GM21390 (cell line): Measurements from ENCODE around the gene TMEM255B.
"Not testable (repeated sequence)": the region's sequence is repeated elsewhere in the genome, so short reads cannot be mapped to it uniquely, and the experiment has no call there.

Experiments
- ATAC-seq: cut with Tn5 transposase; IDR thresholded peaks from one replicate; pipeline ENCODE4 v1.9.1; 2021; ENCODE audit not compliant: unreplicated experiment

Gene TMEM255B

DNA sequence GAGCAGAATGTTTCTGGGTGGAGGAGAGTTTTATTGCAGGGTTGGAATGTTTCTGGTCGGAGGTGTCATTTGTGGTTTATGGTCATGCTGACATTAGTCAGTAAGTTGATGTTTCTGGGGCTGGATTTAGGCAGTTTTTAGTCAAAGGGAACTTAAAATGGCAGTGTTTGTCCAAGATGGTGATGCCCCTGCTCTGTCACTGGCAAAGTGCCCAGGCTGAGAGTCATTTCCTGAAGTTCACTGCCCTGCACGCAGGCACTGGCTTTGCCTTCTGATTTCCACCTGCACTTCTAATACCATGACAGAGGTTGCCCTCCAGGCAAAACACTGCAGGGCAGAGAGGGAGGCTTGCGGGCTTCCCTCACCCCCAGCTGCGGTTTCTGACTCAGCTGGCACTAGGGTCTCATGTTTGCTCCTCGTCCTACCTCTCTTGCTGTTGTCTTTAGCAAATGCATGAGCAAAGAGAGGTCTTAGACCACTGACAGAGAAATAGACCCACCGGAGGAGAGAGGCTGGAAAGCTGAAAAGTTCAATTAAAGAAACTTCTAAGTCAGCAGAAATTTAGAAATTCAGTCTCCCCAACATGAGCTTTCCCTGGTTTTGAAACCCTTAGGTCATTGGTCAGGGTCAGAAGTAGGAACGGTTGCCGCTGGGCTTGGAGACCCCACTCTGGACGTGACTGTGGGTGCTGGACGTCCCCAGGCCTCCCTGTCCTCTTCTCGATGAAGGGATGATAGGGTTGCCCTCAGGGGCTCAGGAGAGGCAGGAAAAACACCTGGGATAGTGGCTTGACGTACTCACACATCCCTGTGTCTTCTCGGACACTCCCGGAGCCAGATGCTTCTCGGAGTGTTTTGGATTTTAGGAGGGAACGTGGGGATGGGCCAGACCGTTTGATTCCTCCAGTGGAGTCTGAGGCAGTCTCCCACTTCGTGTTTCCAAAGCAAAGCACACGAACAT is 26.3 kb downstream of the TMEM255B start:
- ATAC-seq: no peak

DNA sequence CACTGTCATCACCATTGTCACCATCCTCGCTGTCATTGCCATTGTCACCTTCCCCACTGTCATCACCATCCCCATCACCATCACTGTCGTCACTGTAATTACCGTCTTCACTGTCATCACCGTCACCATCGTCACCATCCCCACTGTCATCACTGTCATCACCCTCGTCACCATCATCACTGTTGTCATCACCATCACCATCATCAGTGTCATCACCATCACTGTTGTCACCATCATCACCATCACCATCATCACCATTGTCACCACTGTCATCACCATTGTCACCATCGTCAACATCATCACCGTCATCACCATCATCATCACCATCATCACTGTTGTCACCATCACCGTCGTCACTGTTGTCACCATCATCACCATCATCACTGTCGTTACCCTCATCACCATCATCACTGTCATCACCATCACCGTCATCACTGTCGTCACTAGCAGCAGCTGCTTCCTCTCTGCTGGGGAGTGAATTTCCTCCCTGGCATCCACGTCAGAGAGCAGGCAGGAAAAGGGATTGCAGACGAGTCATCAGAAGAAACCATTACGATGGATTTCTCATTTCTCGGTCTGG is 27.3 kb downstream of the TMEM255B start:
- no peak for ATAC-seq

DNA sequence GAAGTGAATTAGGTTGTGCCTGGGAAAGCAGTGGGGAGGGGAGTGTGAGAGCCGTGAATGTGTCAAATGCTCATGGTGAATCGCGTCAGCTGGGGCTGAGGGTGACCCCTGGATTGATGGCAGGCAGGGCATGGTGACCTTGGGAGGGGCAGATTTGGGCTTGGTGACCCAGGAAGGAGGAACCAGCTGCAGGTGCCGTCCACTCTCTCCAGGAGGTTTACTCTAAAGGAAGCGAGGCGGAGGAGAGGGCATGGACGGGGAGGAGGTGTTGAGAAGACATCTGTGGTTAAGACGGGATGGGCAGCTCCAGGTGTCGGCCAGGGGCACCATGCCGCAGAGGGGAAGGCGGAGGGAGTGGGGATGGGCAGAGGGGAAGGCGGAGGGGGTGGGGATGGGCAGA is 28.7 kb downstream of the TMEM255B start:
- ATAC-seq: no peak

DNA sequence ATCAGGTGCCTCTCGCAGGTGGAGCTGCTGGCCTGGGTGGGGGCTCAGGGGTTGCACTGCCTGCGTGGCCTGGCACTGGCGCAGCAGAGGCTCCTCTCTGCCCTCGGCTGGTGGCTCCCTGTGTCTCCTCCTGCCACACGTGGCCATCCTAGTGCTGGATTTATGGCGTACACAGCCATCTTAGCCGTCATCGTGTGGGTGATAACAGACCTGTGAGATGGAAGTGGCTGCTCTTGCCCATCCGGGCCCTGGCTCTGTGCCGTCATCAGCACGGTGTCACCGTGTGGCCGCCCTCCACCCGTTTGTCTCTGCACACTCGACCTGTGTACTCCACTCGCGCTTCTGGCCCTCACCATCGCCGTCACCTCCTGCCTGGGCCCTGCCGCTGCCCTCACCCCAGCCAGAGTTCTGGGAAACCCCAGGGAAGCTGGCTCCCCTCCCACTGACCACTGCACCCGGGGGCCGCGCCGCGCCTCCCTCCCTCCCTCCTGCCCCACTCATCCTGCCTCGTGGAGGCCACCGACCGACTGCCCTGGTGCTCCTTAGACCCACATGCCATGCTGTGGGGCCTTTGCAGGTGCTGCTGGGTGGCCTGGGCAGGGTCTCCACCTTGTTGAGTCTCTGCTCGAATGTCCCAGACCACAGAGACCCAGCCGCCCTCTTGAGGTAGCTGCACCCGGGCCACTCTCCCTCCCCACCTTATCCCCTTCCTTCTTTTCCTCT is 29.5 kb downstream of the TMEM255B start:
- no peak for ATAC-seq

DNA sequence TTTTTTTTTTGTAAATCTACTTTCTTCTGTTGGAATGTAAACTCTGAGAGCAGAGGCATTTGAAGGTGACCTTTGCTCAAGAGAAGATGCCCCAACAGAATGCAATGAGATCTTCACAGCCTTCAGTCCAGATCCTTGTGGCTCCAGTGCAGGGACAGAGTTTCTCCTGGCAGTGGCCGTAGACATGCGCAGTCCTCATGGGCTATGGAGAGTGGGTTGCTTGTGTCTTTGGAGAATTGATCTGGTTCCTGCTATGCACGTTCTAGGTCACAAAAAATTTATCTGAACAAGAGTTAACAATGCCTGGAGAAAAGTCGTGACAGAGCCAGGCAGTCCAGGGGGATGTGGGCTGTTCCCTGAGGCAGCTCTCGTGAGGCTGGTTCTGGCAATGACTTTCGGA is 30.1 kb downstream of the TMEM255B start:
- no peak for ATAC-seq

DNA sequence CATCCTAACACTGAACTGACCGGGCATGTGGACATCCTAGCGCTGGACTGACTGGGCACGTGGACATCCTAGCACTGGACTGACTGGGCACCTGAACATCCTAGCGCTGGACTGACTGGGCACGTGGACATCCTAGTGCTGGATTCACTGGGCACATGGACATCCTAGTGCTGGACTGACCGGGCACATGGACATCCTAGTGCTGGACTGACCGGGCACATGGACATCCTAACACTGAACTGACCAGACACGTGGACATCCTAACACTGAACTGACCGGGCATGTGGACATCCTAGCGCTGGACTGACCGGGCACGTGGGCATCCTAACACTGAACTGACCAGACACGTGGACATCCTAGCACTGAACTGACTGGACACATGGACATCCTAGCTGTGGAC is 30.9 kb downstream of the TMEM255B start:
- not testable (repeated sequence) for ATAC-seq

DNA sequence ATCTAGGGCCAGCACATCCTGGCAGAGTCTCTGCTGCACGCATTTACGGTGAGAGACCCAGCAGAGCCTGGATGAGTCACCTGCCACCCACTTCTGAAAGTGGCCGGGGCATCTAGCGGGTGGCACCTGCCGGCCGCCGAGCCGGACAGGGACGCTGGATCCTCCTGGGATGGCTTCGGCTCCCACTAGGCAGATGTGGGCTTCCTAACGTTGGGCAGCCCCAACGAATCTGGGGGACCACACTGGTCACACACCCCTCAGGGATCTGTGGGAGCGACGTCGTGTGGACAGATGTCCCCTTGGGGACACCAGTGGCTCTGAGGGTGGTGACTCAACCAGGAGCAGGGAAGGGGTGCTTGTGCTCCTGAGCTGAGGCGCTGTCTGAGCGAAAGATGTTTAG is 32.2 kb downstream of the TMEM255B start:
- ATAC-seq: no peak

DNA sequence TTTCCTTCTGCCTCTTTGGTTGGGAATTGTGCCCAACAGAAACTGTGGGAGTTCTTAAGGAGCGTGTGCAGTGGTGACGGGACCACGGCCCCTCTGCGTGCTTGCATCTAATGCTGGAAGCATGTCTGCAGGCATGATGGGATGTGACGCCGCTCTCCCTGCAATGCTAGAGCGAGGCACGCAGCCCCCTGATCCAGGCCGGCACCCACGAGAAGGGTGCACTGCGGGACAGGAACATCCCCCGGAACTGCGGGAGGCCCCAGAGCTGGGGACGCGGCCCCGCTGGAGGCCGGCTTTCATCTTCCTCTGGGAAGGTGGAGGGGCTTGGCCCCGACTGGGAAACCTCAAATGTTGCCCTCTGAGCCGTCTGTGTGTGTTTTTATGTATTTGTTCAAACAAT is 32.7 kb downstream of the TMEM255B start:
- no peak for ATAC-seq

DNA sequence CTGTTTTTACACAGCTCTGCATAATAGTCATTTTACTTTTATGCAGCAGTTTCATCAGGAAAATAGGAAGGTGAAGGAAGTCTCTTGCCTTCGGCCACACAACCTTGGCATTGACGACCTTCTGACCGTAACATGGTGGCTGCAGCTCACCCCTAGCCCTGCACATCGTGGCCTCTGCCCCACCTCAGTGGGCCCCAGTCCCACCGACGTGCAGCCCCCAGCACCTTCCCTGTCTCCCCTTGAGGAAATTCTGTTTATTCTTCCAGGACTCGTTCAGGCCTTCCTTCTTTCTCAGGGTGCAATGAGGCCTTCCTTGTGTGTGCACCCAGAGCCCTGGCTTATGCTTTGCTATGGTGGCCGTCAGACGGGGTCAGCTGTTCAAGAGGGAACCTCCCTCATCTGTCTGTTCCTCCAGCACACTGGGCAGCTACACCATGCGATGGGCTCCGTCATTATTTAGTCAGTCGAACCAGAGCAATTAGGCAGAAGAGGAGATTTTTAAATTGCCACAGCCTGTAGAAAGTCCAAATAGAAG is 33.3 kb downstream of the TMEM255B start:
- no peak for ATAC-seq

DNA sequence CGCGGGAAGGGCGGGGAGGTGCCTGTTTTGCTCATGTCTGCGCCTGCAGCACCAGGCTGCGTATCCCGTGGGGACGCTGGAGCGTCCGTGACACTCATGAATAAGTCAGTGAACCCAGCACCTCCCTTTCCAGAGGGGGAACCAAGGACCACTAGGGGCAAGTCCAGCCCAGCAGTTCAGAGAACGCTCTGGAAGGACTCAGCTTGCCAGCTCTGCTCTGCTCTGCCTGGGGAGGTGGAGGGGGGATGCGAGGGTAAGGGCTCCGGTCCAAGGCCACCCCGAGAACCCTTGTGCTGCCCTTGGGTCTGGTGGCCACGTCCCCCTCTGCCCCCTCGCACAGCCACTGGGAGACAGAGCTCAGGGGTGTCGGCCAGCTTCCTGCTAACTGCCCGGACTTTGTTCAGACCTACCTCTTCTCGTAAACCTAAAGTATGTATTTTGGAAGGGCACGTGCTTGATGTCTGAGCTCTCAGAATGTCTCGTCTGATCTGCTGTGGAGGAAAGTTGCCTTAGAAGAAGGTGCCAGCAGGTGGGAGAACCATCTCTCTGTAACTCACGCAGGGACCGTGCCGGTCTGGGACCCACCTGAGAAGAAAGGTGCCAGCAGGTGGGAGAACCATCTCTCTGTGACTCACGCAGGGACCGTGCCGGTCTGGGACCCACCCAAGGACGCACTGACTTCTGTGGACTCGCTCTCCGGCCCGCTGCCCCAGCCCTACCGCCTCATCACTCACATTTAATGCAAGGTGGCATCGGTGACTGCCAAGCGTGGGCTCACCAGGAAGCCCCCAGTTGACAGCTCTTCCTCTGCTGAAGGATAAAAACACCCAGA is 34.1 kb downstream of the TMEM255B start:
- ATAC-seq: no peak

DNA sequence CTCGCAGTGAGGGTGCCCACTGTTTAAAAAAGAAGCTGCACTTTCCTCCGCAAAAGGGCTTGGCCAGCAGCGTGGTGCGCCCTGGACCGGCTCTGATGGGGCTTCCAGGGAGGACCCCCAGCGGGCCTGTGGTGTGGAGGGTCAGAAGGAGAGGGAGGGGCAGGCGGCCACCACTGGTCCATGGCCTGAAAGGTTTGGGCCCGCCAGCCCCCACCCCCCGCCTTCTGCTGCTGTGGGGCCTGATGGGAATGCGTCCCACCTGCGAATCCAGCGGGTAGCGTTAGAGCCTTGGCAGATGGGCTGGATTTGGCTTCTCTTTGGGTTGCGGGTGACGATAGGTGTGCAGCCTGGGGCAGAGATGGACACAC is 34.7 kb downstream of the TMEM255B start:
- ATAC-seq: no peak

DNA sequence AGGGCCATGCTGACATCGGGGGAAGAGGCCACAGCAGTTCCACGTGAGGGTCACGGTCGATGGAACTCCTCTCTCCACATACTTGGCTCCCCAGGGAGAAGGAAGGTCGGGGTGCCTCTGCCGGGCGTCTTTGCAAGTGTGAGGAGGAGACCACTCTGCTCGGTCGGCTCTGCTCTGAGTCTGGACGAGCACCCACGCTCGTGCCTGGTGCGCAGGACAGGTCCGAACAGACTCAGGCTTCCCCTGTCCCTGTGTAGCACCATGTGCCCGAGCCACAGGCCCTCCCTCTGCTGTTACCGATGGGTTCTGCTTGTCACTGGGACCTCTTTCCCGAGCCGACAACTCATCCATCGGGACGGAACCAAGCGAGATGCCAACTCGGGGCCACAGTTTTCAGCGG is 35.1 kb downstream of the TMEM255B start:
- no peak for ATAC-seq

DNA sequence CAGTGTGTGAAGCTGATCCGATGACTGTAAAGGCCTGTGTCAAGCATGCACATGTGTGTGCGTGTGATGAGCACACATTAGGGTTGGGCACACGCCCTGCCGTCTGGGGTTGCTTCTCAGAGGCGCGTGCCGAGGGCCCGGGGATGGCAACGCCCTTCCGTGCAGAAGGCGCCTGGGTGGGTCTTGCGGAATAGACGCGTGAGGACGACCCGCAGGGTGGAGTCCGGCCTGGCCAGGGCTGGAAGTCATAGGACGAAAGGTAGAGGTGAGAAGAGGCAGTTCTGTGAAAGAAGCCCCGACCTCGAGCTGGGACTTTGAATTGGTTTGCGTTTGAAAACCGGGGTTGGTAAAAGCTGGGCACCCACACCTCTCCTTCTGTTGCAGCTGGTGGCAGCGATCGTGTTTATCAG is 35.7 kb downstream of the TMEM255B start:
- ATAC-seq: no peak

DNA sequence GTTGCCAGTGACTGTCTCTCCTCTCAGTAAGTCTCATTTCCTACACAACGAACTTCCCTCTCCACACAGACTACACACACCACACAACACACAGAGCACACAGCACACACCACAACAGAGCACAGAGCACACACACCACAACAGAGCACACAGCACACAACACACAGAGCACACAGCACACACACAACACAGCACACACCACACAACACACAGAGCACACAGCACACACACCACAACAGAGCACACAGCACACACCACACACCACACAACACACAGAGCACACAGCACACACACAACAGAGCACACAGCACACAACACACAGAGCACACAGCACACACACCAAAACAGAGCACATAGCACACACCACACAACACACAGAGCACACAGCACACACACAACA is 36.3 kb downstream of the TMEM255B start:
- not testable (repeated sequence) for ATAC-seq

DNA sequence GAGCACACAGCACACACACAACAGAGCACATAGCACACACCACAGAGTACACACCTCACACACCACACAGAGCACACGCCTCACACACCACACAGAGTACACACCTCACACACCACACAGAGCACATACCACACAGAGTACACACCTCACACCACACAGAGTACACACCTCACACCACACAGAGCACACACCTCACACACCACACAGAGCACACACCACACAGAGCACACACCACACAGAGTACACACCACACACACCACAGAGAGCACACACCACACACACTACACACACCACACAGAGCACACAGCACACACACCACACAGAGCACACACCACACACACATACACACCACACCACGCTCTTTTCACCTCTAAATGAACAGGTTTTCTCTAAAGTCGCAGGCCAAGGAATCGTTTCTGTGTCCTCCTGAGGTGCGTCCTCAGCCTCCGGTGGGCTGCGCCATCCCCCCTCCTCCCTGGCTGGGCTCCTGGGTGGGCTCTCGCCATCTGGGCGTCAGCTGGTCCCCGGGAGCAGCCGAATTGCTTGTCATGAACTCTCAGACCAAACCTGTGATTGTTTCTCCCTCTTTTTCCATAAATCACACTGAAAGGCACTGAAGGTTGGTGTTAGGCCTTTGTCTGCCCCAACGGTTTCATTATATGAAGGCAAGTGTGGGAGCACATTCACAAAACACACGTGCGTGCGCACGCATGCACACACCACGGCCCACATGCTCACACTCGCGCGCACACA is 37.4 kb downstream of the TMEM255B start:
- ATAC-seq: no peak

DNA sequence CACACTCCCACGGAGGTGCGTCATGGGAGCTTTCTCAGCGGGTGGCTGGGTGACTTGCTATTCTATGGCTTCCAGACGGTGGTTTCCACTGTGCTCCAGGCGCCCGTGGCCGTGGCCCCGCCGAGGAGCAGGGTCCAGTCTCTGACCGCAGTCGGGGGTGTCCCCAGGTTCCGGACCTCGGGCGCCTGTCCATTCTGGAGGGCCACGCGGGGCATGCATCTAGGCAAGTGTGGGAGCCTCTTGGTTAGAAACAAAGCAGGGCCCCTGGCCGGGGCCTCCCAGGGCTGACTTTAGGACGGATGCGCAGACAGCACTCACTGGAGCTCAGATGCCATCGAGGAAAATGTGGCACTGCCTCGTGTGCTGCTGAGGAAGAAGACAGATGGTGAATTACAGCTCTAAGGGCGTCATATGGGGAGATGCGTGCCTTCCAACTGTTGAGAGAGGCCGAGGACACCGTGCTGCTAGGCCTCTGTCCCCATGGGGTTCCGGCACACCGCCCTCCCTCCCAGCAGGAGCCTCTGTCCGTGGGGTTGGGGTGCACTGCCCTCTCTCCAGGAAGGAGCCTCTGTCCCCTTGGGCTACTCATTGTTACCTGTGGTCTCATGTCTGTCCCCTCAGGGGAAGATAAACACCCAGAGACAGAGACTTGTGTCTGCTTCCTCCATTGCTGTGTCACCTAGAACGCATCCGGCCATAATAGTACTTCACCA is 38.1 kb downstream of the TMEM255B start:
- ATAC-seq: no peak

DNA sequence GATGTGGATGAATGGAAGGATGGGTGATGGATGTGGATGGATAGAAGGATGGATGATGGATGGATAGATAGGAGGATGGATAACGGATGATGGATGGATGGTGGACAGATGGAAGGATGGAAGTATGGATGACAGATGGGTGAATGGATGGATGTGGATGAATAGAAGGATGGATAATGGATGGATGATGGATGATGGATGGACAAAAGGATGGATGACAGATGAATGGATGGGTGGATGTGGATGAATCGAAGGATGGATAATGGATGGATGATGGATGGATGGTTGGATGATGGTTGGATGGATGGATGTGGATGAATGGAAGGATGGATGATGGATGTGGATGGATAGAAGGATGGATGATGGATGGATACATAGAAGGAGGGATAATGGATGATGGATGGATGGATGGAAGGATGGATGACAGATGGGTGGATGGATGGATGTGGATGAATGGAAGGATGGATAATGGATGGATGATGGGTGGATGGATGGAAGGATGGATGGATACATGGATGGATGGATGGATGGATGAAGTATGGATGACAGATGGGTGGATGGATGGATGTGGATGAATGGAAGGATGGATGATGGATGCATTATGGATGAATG is 39.3 kb downstream of the TMEM255B start:
- no peak for ATAC-seq

DNA sequence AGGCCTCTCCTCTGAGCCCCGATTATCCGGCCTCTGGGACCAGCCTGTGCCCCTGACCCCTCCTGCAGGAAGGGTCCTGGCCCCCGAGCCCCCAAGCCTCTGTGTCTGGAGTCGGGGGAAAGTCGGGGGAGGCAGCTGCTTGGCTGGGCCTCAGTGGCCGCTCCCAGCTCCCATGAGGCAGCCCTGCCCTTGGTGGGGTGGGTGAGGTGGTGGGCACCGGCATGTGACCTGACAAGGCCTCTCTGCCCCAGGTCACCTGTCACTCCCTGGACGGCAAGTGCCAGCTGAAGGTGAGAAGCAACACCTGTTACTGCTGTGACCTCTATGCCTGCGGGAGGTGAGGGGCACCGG is 41.5 kb downstream of the TMEM255B start:
- no peak for ATAC-seq

DNA sequence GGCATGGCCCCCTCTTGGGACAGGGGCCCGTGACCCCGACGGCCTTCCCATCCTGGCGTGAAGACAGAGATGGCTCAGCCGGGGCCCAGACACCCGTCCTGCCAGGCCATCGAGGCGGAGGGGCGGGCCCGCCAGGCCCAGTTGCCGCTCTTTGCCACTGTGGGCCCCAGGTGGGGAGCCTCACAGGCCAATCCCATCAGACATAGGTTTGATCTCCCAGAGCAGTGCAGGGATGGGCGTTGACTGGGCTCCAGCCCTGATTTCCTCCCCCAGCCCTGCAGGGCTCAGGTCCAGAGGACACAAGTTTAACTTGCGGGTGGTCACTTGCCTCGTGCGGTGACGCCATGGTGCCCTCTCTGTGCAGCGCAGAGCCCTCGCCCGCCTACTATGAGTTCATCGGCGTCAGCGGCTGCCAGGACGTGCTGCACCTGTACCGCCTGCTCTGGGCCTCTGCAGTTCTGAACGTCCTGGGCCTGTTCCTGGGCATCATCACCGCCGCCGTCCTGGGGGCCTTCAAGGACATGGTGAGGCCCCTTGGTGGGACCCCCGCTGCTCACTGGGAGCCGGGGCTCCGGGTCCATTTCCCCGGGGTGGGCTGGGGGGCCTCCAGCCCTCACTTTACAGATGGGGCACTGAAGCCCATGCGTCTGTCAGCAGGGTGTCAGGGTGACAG is 42.4 kb downstream of the TMEM255B start:
- no peak for ATAC-seq
